Measurements from ENCODE around the gene RAB5A.
"Not testable (repeated sequence)": the region's sequence is repeated elsewhere in the genome, so short reads cannot be mapped to it uniquely, and the experiment has no call there.

RAB5A gene

DNA sequence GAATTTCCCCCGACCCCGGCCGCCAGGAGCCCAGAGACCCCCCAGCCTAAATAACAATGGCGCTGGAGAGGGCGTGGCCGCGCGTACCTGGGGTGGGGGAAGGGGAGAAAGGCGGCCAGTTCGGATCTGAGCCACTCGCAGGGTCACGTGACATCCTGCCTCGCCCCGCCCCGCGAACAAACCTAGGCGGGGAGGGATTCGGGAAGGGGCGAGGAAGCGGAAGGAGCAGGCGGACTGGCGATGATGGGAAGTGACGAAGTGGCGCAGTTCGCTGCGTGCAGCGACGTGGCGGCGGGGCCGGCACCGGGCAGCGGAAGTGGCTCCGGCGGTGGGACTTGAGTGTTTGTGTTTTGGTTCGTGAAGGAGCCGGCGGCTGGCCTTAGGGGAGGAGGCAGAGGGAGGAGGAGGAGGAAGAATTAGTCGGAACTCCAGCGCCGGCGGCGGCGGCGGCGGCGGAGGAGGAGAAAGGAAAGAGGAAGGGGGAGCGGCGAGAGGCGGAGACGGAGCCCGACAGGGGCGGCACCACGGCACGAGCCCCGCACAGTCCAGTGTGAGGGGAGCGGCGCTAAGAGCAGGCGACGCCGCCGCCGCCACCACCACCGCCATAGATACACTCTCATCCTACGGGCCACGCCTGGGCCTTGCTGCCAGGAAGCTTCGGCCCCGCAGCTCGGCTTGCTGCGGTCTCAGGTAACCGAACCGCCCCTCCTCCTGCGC lies at the start of gene RAB5A:
TSS of gene RAB5A (plus strand) at position 266 of the 717 bp plus-strand sequence. CDS start 3,802 bp downstream, outside the sequence.
- peak; percentile 97 for DNase-seq

GRCh38 chr3:19898721-19899120 lies 48.2 kb upstream of the RAB5A start:
- DNase-seq = no peak

- DNase-seq = no peak
These were observed 47.6 kb upstream of the RAB5A start for GRCh38 chr3:19899264-19899663.

DNA sequence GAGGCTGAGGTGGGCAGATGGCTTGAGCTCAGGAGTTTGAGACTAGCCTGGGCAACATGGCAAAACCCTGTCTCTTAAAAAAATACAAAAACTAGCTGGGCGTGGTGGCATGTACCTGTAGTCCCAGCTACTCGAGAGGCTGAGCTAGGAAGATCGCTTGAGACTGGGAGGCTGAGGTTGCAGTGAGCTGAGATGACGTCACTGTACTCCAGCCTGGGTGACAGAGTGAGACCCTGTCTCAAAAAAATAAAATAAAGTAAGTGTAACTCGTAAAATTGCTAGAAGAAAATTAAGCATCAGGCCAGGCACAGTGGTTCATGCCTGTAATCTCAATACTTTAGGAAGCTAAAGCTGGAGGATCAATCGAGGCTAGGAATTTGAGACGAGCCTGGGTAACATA lies 47.1 kb upstream of the RAB5A start:
- not testable (repeated sequence) for DNase-seq

DNA sequence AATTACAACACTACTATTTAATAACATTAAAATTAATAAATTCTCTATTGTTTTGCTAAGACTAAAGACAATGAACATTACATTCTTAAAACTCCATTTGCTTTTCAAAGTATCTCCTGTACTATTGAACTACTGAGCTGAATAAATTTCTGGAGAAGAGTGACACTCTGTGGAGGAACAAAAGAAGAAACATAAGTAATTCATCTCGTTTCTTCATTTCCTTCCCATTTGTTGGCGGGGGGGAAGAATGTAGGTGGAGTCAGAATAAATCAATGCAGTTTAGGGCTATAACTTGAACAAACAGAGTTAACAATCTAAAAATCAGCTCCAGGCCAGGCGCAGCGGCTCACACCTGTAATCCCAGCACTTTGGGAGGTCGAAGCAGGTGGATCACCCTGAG lies 45.6 kb upstream of the RAB5A start:
- DNase-seq = peak; percentile 5

- DNase-seq = peak; percentile 68
These were observed 45.0 kb upstream of the RAB5A start for GRCh38 chr3:19901918-19902317.

DNA sequence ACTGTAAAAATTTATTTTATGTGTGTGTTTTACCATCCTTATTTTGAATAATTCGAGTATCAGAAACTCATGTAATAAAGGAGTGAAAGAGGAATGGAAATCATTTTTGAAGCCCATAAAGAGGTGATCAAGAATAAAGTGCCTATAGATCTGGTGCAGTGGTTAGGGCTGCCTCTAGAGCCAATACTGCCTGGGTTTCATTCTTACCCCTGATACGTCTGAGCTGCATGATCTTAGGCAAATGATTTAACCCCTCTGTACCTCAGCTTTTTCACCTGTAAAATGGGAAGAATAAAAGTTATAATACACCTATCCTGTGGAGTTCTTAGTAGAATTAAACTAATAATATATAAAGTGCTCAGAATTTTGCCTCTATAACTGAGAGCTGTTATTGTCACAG lies 43.2 kb upstream of the RAB5A start:
- DNase-seq = no peak

- DNase-seq = no peak
These were observed 39.4 kb upstream of the RAB5A start for GRCh38 chr3:19907523-19907922.

DNA sequence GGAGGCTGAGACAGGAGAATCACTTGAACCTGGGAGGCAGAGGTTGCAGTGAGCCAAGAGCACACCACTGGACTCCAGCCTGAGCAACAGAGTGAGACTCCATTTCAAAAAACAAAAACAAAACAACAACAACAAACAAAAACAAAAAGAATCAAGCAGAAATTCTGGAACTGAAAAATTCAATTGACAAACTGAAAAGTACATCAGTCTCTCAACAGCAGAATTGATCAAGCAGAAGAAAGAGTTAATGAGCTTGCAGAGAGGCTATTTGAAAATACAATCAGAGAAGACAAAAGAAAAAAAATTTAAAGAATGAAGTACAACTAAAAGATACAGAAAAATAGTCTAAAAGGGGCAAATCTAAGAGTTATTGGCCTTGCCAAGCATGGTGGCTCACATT lies 35.4 kb upstream of the RAB5A start:
- no peak for DNase-seq

GRCh38 chr3:19917167-19917566 lies 29.7 kb upstream of the RAB5A start:
- no peak for DNase-seq

GRCh38 chr3:19920401-19921080 lies 26.4 kb upstream of the RAB5A start:
- DNase-seq = no peak

DNA sequence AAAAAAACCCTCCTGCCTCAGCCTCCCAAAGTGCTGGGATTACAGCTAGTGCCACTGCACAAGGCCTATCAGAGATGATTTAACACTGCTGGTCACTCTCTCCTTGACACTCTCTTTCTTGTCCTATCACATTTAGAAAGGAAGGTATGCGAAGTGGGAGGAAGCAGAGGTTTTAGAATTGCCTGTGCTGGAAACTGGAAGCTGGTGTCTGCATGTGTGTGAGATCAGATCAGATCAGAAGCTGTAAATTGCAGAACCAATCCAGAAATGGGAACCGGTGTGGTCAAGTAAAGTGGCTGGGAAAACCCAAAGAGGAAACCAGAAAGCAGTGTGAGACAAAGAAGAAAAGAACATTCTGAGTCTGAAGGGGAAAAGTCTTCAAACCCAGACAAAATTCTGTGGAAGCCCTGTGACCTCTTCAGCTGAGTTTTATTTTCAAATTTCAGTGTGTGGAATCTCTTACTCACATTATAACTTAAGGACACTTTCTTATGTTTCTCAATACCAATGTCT lies 15.7 kb upstream of the RAB5A start:
- DNase-seq = peak; percentile 93

GRCh38 chr3:19931767-19932188 lies 15.1 kb upstream of the RAB5A start:
- peak; percentile 56 for DNase-seq

DNA sequence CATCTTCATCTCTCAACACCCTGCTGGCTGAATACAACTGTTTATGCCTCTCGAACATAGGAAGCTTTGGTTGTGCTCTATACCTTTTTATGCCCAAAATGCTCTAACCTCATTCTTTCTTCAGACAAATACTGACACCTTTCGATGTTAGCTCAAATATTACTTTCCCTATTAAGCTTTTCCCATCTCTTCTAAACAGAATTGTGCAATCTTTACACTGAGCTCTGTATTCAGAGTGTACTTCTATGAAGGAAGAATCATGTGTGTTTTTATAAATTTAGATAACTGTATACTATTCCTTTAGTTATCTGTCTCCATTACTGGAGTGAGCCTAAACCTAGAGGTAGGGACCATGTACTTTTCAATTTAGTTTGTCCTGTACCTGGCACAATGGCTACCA lies 14.5 kb upstream of the RAB5A start:
- DNase-seq = no peak

DNA sequence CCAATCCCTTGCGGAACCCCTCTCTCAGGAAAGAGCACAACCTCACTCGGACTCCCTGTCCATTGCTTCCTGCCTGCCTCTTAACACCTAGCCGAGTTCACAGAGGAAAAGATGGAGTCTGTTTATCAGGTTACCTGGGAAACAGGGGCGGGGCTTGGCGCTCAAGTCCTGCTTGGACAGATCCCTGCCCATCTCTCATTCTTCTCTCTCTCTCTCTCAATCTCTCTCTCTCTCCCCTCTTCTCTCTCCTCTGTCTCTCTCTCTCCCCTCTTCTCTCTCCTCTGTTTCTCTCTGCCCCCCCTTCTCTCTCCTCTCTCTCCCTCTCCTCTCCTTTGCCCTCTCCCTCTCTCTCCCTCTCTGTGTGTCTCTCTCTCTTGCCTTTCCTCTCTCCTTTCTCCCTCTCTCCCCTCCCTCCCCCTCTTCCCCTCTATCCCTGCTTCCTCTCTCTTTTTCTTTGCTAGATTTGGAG lies 12.8 kb upstream of the RAB5A start, which contains the start of gene EFHB:
TSS of gene EFHB (minus strand) at position 120 of the 469 bp plus-strand sequence. CDS start 199 bp downstream, outside the sequence.
- no peak for DNase-seq

- no peak for DNase-seq
These were observed 9.2 kb upstream of the RAB5A start for GRCh38 chr3:19937459-19938294.

DNA sequence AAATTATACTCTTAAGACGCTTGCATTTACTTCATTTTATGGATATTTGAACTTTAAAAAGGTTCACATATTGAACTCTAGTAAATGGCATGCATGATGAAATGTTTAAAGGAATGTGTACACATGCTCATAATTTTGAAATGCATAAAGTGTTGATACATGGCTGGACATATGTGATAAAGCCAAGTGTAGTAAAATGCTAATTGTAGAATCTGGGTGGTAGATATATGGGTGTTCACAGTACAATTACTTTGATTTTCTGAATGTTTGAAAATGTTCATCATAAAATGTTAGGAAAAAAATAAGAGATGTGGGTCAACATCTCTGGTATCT lies 8.6 kb upstream of the RAB5A start:
- no peak for DNase-seq

DNA sequence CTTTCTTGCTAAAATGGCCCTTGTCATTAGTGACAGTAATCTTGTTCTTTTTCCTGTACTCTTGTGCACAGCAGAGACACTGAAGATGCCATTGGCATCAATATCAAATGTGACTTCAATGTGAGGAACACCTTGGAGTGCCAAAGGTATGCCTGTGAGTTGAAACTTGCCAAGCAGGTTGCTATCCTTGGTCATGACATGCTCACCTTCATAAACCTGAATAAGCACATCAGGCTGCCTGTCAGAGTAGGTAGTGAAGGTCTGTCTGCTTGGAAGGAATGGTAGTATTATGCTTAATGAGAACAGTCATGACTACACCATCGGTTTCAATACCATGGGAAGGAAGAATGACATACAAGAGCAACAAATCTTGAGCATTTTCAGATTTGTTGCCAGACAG lies 6.3 kb upstream of the RAB5A start:
- DNase-seq = no peak

GRCh38 chr3:19945534-19945933 lies 1.4 kb upstream of the RAB5A start:
- no peak for DNase-seq

- DNase-seq = peak; percentile 53
These were observed 697 bp upstream of the RAB5A start for GRCh38 chr3:19945969-19946831.

DNA sequence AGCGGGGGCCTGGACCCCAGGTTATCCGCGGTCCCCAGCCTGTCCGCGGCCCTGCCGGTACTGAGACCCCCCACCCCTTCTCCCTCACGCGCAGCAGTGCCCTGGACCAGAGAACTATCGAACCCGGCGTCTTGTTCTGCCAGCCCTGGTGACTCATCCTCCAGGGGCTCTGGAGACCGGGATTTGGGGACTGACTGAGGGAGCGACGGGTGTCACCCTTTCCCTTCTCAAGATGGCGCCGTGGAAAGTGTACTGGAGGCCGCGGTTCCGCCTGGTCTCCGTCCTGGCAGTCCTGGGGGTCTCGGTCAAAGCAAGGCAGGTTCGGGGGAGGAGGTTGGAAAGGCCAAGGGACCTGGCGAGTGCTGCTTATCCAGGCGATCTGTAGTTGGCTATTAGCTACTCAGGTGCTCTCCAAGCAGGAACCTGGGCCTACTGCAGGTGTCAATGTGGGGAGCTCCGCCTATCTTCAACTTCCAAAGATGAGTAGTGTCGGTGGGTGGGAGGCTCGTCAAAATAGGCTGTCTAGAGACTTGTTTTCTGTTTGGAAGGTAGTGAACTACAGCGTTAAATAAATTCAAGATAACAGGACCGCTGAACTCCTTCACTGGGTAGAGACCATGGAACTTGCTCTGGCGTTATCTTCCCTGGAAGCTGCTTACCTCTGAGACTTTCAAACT lies 790 bp downstream of the RAB5A start:
- peak; percentile 27 for DNase-seq

- DNase-seq = no peak
These were observed 1.3 kb downstream of the RAB5A start for GRCh38 chr3:19948226-19948591.
